Panc1 (cell line): Measurements from ENCODE around the gene XXYLT1.

Experiments used
- CTCF ChIP-seq: fragments of 450-650 bp; IDR thresholded peaks from 2 replicates; pipeline ENCODE4 v1.5.1; 2017; ENCODE audit warnings: mild to moderate bottlenecking
- POLR2AphosphoS5 ChIP-seq: IDR thresholded peaks from 2 replicates; pipeline ENCODE4 v1.6.1; 2012; ENCODE audit warnings: mild to moderate bottlenecking, low read depth, low read length, moderate library complexity
- REST ChIP-seq, 2 experiments: IDR thresholded peaks; 2 replicates each; pipeline ENCODE4 v1.6.1; 2011 to 2012; ENCODE audit warnings: low read depth in 2 of 2, control low read depth in 1 of 2, low read length in 1 of 2, mild to moderate bottlenecking in 1 of 2, moderate library complexity in 1 of 2; ENCODE audit not compliant: insufficient read depth in 1 of 2

GRCh38 chr3:195096053-195096452, 174.9 kb downstream of the XXYLT1 start:
- TF ChIP-seq CTCF: no peak
- TF ChIP-seq POLR2AphosphoS5: no peak
- no peak for TF ChIP-seq REST (IDR thresholded peaks at IDR 0.05; ENCODE audit: insufficient read depth in 1 of 2, low read depth in 2 of 2, low read length in 1 of 2)
